ENCODE measurements around the gene ZNF550.
A peak's percentile ranks its signal among the peaks of the same experiment; 100 is the strongest.

ZNF550 gene

GRCh38 chr19:57559404-57560025 lies at the start of gene ZNF550:
TSS of gene ZNF550 (minus strand) at chr19:57559863. CDS start at chr19:57559682, 181 bp downstream.
- in situ Hi-C loops (cut with HindIII; ENCODE audit: low pct_ligation_motif_present, low pct_unique_long_range_greater_than_20kb, low sequenced_read_pairs), result no loop called here
- DNase-seq, result peak; percentile 55

GRCh38 chr19:57606931-57607330 lies 47.3 kb upstream of the ZNF550 start:
- in situ Hi-C loops (cut with HindIII; ENCODE audit: low pct_ligation_motif_present, low pct_unique_long_range_greater_than_20kb, low sequenced_read_pairs), result no loop called here
- no peak for DNase-seq

- in situ Hi-C loops (cut with HindIII; ENCODE audit: low pct_ligation_motif_present, low pct_unique_long_range_greater_than_20kb, low sequenced_read_pairs), result no loop called here
- peak; percentile 84 for DNase-seq
Observed at GRCh38 chr19:57599761-57600383, 40.2 kb upstream of the ZNF550 start, which contains the start of gene ZNF530. TSS of gene ZNF530 (plus strand) at chr19:57599885. CDS start at chr19:57604346, 4,461 bp downstream.

GRCh38 chr19:57599377-57599760 lies 39.7 kb upstream of the ZNF550 start:
- in situ Hi-C loops (cut with HindIII; ENCODE audit: low pct_ligation_motif_present, low pct_unique_long_range_greater_than_20kb, low sequenced_read_pairs), result no loop called here

GRCh38 chr19:57587529-57587928 lies 27.9 kb upstream of the ZNF550 start:
- peak; percentile 67 for DNase-seq
- in situ Hi-C loops (cut with HindIII; ENCODE audit: low pct_ligation_motif_present, low pct_unique_long_range_greater_than_20kb, low sequenced_read_pairs), result no loop called here

More at GRCh38 chr19:57599377-57599760, 39.7 kb upstream of the ZNF550 start:
- no peak for DNase-seq

- no peak for DNase-seq
- in situ Hi-C loops (cut with HindIII; ENCODE audit: low pct_ligation_motif_present, low pct_unique_long_range_greater_than_20kb, low sequenced_read_pairs), result no loop called here
Observed at GRCh38 chr19:57583521-57584416, 24.1 kb upstream of the ZNF550 start, which contains the start of gene ZIK1. TSS of gene ZIK1 (plus strand) at chr19:57584145. CDS start at chr19:57584357, 212 bp downstream.

- in situ Hi-C loops (cut with HindIII; ENCODE audit: low pct_ligation_motif_present, low pct_unique_long_range_greater_than_20kb, low sequenced_read_pairs), result no loop called here
- DNase-seq, result no peak
Observed at GRCh38 chr19:57583104-57583520, 23.4 kb upstream of the ZNF550 start.

GRCh38 chr19:57578487-57579205 lies 19.0 kb upstream of the ZNF550 start, which contains the start of gene ZNF416:
TSS of gene ZNF416 (minus strand) at chr19:57578911. CDS start at chr19:57578704, 207 bp downstream.
- in situ Hi-C loops (cut with HindIII; ENCODE audit: low pct_ligation_motif_present, low pct_unique_long_range_greater_than_20kb, low sequenced_read_pairs), result no loop called here

GRCh38 chr19:57576661-57577060 lies 17.0 kb upstream of the ZNF550 start:
- in situ Hi-C loops (cut with HindIII; ENCODE audit: low pct_ligation_motif_present, low pct_unique_long_range_greater_than_20kb, low sequenced_read_pairs), result no loop called here

More at GRCh38 chr19:57578487-57579205, 19.0 kb upstream of the ZNF550 start, which contains the start of gene ZNF416:
- DNase-seq, result peak; percentile 96

GRCh38 chr19:57572415-57572947 lies 12.8 kb upstream of the ZNF550 start:
- in situ Hi-C loops (cut with HindIII; ENCODE audit: low pct_ligation_motif_present, low pct_unique_long_range_greater_than_20kb, low sequenced_read_pairs), result no loop called here

More at GRCh38 chr19:57576661-57577060, 17.0 kb upstream of the ZNF550 start:
- no peak for DNase-seq

GRCh38 chr19:57570707-57571106 lies 11.0 kb upstream of the ZNF550 start:
- no peak for DNase-seq
- in situ Hi-C loops (cut with HindIII; ENCODE audit: low pct_ligation_motif_present, low pct_unique_long_range_greater_than_20kb, low sequenced_read_pairs), result no loop called here

More at GRCh38 chr19:57572415-57572947, 12.8 kb upstream of the ZNF550 start:
- DNase-seq, result no peak

- DNase-seq, result peak; percentile 29
- in situ Hi-C loops (cut with HindIII; ENCODE audit: low pct_ligation_motif_present, low pct_unique_long_range_greater_than_20kb, low sequenced_read_pairs), result no loop called here
Observed at GRCh38 chr19:57566396-57567265, 7.0 kb upstream of the ZNF550 start.

GRCh38 chr19:57563547-57563946 lies 3.9 kb upstream of the ZNF550 start:
- in situ Hi-C loops (cut with HindIII; ENCODE audit: low pct_ligation_motif_present, low pct_unique_long_range_greater_than_20kb, low sequenced_read_pairs), result no loop called here
- no peak for DNase-seq

GRCh38 chr19:57560049-57560491 lies 407 bp upstream of the ZNF550 start:
- DNase-seq, result peak; percentile 17

GRCh38 chr19:57559008-57559403 lies 657 bp downstream of the ZNF550 start:
- DNase-seq, result no peak
- in situ Hi-C loops (cut with HindIII; ENCODE audit: low pct_ligation_motif_present, low pct_unique_long_range_greater_than_20kb, low sequenced_read_pairs), result no loop called here

More at GRCh38 chr19:57560049-57560491, 407 bp upstream of the ZNF550 start:
- in situ Hi-C loops (cut with HindIII; ENCODE audit: low pct_ligation_motif_present, low pct_unique_long_range_greater_than_20kb, low sequenced_read_pairs), result no loop called here

GRCh38 chr19:57558525-57558924 lies 1.1 kb downstream of the ZNF550 start:
- in situ Hi-C loops (cut with HindIII; ENCODE audit: low pct_ligation_motif_present, low pct_unique_long_range_greater_than_20kb, low sequenced_read_pairs), result no loop called here
- DNase-seq, result no peak

- in situ Hi-C loops (cut with HindIII; ENCODE audit: low pct_ligation_motif_present, low pct_unique_long_range_greater_than_20kb, low sequenced_read_pairs), result no loop called here
- no peak for DNase-seq
Observed at GRCh38 chr19:57557659-57558058, 2.0 kb downstream of the ZNF550 start.
